ENCODE results near the gene ESRP2.

The ESRP2 gene

DNA sequence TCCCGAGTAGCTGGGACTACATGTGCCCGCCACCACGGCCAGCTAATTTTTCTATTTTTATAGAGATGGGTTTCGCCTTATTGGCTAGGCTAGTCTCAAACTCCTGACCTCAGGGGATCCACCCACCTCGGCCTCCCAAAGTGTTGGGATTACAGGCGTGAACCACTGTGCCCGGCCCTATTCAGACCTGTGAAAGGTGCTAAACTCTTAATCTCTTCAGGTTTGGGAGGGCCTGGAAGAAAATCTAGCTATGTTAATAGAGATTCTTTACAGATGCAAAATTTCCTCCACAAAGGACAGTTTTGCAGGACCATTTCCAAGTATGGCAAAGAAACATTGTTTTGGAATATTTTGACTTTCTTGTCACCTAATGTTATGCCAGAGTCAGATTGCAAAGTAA, 6.2 kb upstream of the ESRP2 start:
- no peak for DNase-seq (ENCODE audit: low spot score)

DNA sequence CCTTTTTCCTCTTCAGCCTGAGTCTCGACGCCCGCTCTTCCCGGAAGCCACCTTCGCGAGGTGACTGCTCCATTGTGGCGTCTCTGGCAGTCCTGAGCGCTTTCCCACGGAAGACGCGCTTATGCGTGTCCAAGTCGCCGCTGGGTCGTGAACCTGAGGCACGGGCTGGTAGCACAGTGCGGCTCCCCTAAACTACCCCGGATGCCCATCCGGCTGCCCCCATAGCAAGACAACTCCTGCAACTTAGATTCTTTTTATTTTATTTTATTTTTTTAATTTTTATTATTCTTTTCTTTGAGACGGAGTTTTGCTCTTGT, 2.1 kb upstream of the ESRP2 start:
- no peak for DNase-seq (ENCODE audit: low spot score)

DNA sequence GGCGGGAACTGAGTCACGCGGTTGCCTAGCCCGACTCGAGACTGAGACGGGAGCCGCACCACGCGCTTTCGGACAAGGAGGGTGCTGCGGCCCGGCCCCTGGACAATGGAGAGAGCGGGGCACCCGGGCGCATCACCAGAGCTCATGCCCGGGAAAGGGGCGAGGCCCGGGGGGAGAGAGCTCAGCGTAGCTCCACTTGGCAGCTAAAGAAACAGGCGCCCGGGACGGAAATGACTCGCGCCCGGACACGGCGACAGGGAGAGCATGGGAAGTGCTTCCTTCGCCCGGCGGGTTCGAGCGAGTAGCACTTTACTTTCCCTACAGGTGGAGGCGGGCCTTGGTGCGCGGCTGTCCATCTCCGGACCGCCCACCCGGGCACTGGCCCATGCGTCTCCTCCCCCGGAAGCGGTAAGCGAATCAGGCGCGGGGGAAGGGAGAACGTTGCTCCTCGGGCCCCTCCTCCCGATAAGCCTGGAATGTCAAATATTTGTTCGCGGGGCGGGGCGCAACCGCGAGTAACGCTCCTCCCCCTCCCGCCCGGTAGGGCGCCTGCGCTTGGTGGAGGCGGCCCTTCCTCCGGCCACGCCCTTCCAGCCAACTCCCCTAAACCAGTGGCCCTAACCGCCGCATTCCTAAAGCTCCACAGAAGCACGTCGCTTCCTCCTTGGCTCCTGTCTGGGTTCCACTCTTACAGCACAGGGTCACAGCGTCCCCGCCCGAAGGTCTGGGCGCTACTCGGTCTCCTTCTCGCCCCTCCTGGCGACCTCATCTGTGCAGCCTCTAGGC, 1.5 kb upstream of the ESRP2 start:
- DNase-seq (ENCODE audit: low spot score) = peak; percentile 94

DNA sequence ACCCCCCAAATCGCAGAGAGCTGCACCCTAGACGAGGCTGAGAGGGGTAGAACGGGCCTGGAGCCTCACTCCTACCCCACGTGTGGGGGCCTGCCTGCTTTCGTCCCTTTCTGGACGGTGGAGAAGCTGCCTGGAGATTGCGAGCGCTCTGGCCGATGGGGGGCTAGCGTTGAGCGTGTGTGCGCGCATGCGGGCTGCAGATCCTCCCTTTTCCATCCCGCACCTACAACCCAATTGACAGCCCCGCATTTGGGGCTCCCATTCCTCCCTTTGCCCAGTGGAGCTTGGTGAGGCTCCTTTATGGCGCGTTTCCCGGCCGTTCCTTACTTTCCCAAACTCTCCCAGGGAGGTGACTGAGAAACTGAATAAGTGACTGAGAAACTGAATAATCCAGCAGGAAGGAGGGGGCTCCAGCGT, 907 bp upstream of the ESRP2 start:
- no peak for DNase-seq (ENCODE audit: low spot score)

DNA sequence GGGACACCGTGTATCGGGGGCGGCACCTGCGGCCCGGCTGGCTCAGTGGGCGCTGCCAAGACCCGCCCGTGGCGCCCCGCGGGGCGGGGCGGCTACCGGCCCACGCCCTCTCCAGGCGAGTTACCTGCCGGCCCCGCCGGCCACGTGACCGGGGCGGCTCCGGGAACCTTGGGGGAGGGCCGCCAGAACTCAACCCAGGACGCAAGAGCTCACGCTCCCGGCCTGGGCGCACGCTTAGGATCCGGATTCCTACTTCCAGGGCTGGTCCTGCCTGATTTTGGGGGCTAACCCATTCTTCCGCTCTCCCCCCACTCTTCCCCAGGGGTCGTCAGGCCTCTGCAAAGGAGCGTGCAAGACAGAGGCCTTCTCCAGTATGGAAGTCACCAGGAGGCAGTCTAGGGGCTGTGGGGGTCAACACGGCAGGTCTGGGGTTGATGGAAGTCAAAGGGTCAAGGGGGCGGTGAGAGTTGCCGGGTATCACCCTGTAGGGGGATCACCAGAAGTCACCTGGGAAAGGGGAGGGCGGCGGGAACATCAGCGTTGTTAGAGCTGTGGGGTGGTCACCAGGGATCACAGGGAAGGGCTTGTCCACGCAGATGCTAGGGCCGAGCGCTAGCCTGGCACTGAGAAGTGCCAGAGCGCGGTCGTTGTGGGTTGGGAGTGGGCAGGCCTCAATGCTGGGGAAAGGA, 354 bp upstream of the ESRP2 start:
- no peak for DNase-seq (ENCODE audit: low spot score)

DNA sequence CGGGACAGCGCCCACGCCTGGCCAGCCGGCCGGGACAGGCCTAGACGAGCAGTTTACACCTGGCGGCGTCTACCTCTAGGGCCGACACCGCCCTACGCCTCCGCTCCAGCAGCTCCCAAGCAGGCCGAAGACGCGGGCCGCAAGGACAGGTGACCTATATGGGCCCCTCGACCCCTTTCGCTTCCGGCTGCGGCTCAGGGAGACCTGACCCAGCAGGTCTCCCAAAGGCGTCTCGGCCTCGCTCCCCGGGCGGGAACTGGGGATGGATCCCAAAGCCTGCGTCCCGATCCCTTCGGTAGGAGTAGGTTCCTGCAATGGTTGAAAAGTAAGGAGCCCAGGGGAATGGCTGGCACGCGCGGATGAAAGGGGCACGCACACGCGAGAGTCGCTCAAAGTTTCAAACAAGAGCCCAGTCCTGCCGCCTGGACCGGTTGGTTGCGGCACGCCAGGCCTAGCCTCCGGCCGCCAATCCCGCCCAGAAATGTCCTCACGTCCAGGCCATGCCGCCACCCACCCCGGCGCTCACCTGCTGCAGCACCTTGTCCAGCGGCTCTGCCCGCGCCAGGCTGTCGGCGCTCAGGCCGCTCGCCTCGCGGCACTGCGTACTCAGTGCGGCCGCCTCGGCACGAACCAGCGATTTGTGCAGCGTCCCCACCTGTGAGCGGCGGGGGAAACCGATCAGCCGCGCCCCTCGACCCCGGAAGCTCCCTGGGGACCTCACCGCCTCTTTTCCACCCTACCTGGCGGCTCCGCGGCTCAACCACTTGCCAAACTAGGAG, 630 bp downstream of the ESRP2 start:
- DNase-seq (ENCODE audit: low spot score) = no peak

DNA sequence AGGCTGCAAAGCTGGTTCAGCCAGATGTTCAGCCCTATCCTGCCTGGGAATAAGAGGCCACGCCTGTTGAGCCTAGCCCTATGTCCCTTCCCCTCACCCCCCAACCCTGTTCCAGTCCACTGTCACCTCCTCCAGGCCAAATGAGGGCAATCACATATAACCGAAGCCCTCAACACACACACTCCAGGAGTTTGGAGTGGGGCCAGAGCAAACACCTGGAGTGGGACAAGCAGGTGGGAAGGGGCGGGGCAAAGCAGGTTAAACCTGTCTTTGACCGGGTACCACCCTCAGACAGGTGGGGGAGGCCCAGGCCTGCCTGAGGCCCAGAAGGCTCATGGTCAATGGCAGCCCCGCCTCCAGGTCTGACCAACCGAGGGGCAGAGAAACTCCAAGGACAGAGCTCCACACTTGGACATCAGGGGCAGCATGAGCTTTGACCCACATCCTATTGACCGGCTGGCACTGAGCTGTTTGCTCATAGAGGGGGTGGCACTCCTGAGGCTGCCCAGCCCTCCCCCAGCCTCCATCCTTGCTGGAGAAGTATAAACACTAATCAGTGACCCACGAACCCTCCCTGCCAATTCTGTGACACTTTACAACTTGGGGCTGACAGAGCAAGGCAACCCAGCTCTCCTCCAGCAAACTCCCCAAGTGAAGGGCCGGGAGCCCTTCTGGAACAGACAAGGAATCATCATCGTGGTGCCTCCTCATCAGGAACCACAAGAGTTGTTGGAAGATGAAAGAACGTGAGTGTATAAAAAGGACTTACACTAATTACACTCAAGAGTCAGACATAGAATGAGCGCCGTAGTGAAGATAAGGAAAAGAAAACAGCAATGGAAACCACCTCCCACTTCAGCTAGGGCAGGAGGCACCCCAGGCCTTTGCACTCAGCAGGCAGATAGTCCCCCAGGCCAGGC, 1.5 kb downstream of the ESRP2 start:
- DNase-seq (ENCODE audit: low spot score) = no peak

DNA sequence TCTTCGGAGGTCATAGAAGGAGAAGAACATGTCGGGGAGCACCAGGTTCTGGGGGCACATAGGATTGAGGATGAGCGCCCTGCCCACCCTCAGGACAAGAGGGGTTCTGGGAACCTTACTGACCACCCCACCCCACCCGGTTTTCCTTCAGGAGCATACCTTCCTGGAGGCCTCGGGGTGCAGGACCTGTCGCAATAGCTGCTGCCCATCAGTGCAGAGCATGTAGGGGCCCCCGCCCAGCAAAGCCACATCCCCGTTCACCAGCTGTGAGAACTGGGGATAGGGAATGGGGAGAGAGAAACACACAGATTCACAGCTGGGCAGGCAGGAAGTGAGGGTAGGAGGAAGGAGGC, 2.1 kb downstream of the ESRP2 start:
- DNase-seq (ENCODE audit: low spot score) = no peak

DNA sequence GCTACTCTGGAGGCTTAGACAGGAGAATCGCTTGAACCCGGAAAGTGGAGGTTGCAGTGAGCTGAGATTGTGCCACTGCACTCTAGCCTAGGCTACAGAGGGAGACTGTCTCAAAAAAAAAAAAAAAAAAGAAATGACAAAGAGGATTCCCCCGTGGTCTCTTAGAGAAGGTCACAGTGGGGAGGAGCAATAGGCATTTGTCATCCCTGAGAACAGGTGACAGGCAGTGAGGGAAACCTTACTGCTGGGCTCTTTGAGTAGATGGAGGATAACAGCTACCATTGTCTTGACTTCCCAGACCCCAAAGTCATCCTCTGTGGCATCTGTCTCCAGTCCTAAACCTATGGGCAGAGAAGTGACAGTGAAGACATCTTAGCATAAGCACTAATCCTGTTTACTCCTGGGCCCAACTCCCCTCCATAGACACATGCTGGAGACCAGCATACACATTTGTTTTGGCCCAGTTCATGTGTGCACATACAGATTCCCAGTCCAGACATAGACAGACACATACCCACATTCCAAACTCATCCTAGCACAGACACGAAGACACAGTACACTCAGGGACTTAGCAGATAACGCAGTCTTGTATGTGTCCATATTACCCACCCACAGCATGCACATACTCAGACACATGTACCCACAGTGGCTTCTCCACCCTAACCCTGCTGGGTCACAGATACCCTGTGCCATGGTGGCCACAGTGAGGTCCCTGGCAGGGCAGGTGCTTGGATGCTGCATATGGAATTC, 2.7 kb downstream of the ESRP2 start:
- no peak for DNase-seq (ENCODE audit: low spot score)

DNA sequence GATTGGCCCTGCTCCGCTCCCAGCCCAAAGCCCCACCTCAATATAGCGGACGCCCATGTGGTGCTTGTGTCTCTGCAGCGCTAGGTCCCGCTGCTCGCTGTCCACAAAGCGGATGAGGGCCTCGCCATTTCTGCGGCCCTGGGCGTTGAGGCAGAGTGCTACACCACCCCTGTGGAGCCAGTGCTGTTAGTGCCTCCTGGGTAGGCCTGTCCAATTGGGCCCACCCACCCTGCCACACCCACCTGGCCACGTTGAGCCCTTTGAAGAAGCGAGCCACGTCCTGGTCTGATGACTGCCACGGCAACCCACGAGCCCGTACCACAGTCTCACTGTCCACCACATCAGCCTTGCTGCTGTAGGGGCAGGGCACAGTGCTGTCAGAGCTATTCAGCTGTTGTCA, 3.6 kb downstream of the ESRP2 start:
- DNase-seq (ENCODE audit: low spot score) = no peak

DNA sequence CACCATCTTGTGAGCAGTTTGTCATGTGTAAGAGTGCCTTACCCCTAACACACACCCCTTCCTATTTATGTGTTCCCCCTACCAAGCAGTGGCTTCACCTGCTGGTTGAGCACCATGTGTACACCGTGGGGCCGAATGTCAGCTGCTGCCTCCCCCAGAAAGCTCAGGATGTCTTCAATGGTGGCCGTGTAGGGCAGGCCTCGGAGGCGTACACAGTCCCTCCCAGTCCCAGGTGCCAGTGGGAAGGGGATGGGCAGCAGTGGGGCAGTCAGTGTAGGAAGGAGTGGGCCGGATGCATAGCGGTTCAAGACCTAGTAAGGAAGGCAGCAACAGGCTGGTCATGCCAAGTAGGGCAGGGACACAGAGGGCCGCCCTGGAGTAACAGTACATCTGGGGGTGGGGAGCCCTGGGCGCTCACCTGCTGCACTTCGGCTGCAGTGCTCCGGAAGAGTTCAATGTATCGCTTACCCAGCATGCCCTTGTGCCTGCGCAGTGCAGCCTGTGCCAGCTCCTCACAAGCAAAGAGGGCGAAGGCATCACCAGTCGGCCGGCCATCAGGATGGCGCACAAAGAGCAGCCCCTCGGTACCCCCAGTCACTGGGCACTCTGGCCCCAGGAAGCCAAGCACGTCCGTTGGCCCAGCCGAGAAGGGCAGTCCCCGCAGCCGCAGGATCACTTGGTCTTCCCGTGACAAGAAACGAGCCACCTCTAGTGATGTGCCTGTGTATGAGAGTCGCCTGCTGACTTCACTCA, 4.4 kb downstream of the ESRP2 start:
- no peak for DNase-seq (ENCODE audit: low spot score)

DNA sequence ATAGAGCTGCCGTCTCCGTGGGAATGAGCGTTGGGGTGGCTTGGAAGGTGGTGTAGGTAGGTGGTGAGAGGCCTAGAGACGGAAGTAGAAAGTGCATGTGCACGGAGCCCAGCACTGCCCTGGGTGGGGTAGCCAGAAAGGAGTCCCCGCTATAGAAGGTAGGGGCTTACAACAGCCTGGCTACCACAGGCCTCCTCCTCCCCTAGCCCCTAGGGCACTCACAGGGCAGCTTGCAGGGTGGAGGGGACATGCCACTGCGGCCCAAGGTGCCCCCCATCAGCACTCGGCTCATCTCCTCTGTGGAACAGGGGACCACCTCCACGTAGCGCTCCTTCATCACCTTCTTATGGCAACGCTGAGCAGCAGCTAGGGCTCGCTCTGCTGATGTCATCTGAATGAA, 5.0 kb downstream of the ESRP2 start:
- DNase-seq (ENCODE audit: low spot score) = no peak

DNA sequence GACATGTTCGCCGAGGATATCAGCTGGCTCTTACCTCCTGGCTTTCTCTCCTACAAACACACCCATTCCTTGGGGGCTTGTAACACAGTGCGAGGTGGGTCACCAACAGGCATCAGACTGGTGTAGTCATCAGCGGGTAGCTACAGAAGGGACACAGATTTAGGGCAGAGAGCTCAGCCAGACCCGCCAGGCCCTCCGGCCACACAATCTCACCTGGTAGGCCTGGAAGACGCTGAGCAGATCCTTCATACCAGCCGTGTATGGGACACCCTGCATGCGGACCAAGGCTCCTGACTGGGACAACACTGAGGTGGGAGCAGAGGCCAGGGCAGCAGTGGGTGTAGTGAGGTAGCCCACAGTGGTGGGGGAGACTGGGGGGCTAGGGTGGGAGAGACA, 5.8 kb downstream of the ESRP2 start:
- DNase-seq (ENCODE audit: low spot score) = no peak

DNA sequence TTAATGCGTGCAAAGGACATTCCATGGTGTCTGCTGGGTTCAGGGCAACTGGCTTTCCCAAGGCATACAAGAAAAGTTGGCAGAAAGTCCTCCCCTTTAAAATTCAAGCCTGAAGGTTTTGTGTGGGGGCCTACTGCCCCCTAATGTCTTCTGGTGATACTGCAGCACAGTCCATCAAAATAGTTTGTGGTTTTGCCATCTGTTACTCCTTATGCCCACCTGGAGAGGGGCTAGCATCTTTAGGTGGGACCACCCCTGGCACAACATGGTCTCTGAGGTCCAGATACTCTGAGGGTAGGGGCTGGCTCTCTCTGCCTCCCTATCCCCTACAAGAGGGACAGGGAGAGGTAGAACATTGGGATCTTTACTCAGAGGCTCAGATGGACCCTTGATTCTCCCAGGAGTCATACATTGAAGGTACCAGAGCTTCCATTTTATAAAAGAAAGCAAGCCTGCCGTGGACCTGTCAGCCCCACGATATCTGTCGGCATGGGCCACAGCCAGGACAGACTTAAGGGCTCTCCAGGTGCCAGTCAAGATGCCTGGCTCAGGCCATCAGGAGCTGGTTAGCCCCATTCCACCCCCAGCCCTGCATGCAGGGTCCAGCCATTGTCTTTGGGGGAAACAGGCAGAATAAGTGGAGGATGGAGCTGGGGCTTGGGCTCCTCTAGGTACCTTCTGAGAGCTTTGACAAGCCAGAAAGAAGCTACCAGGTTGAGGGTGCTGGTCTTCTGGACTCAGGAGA, 6.3 kb downstream of the ESRP2 start:
- DNase-seq (ENCODE audit: low spot score) = peak; percentile 48

DNA sequence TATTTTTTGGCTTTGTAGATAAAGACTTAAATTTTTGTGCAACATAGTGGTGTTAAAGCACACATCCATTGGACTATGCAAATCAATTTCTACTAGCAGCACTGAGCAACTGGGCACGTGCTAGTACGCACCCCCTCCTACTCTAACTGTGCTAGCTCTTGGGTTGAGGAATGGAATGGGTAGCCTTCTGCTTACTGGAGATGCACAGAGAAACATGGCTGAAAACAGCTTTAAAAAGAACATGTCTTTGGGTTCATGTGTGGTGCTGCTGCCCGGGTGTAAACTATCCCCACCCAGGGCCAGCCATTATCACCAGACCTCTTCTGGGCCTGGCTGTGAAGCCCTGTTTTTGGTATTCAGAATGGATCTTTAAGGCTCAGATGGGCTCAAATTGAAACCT, 7.3 kb downstream of the ESRP2 start:
- DNase-seq (ENCODE audit: low spot score) = no peak

DNA sequence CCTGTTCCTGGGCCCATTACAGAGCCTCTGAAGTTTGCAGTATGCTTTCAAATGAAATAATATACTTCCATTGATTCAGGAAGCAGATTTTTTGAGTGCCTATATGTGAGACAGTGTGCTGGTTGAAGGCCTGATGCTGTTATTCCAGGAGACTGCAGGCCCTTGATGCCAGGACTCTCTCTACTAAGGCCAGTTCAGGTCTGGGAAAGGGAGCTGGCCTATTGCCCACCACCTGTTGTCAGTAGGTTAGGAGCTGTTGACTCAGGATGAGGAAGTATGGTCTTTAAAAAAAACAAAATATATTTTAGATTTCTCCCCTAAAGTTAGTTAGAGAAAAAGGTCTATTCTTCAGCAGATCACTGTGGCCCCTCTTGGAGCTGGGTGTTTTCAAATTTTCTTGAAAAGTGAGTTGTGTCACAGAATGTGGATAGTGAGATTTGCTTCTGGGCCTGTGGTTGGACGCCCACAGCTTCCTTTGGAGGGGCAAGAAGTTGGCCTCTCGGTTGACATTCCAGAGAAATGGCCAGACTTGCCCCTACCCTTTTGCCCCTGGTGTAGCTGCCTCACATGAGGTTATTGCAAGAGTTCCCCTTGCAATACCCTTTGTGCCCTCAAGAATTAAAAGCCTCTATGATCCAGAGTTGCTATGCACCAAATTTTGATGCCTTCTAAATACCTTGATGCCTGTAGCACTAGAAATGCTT, 7.9 kb downstream of the ESRP2 start:
- DNase-seq (ENCODE audit: low spot score) = no peak

DNA sequence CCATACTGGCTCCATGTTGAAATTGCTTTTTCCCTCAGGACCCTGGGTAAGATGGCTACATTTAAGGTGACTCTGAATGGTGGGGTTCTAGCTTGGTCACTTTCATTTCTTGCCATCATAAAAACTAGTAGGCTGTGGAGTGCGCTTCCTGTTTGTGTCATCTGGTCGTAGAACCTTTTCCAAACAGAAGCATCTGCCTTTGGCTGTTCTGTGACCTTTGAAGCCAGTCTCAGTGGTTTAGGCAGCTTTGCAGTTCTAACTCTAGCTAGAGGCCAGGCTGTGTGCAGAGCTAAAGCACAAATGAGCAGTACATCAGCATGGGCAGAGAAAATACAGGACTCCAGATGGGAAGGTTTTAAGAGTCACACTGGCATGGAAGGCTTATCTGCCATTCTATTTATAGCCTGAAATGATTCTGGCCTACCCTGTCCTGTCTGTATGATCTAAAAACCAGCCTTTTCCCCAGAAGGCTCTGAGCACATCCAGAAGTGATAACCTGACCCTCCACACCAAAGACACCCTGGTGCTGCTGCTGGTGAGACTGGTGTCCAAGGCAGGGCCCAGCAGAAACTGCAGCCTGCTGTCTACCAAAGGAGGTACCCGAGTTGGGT, 8.6 kb downstream of the ESRP2 start:
- DNase-seq (ENCODE audit: low spot score) = no peak

DNA sequence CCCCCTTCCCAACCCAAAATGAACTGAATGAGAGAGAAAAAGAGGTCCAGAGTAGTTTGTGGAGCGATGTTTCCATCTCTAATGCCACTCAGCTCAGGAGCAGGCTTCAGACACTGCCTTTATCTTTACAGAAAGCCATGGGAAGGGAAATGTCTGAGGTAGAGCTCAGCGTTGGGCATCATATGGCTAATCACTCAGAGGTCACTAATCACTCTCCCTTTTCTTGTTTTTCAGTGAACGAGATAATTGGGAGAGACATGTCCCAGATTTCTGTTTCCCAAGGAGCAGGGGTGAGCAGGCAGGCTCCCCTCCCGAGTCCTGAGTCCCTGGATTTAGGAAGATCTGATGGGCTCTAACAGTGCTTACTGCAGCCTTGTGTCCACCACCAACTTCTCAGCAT, 9.8 kb downstream of the ESRP2 start:
- no peak for DNase-seq (ENCODE audit: low spot score)

DNA sequence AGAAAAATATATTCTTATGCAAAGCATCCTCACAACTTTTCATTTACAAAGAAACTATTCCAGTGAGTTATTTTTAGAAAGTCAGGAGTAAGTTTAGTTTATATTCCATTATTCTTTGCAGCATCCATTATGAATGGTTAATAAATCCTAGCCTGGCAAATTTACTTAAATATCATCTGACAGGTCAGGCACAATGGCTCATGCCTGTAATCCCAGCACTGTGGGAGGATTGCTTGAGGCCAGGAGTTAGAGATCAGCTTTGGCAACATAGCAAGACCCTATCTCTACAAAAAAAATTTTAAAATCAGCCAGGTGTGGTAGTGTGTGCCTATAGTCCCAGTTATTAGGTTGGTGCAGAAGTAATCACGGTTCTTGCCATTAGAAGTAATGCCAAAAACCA, 12.9 kb downstream of the ESRP2 start:
- DNase-seq (ENCODE audit: low spot score) = no peak

Measured in SK-N-DZ (cell line).